Left ventricle myocardium superior (tissue), 1 donor: ENCODE measurements around the gene KLHL40. TPM values are rescaled to one million over a fixed set of nuclear protein-coding genes. Genes with fewer than 3 reads are reported as not detected.

Source experiments
- ATAC-seq: fragments of 200-7000 bp; cut with Tn5 transposase; one replicate; pipeline ENCODE4 v1.9.1; 2020; ENCODE audit warnings: mild to moderate bottlenecking, moderate library complexity
- DNase-seq: peaks from one replicate; pipeline ENCODE4 v3.0.0-alpha.2; 2020
- intact Hi-C: fragments of 100-400 bp; cut with micrococcal nuclease; formaldehyde crosslinking; loops from one replicate; pipeline ENCODE4 v1.11.0; 2022
- total RNA-seq: library from RNA; stranded (reverse); fragmentation: NEBNext Ultra II Directional; extraction: Animal tissue kit (Norgen Biotek cat#: 25700); gene quantifications from one replicate; pipeline ENCODE4 v1.2.1, GENCODE V29; 2021
- donor health status: DM: no; HTN: yes; CAD: no; lungs with severe emphysema.

KLHL40 gene
- total RNA-seq, 1 donor from 2014 or later = 0.12 TPM

GRCh38 chr3:42698216-42698910 lies 13.0 kb downstream of the KLHL40 start:
- ATAC-seq = no peak
- intact Hi-C loops = no loop called here
- DNase-seq = no peak

GRCh38 chr3:42698911-42699230 lies 13.5 kb downstream of the KLHL40 start:
- DNase-seq (no peak), ATAC-seq (no peak)
- intact Hi-C loops = no loop called here

- DNase-seq (no peak), ATAC-seq (no peak)
- intact Hi-C loops = no loop called here
These were observed 14.2 kb downstream of the KLHL40 start for GRCh38 chr3:42699511-42699971.

DNA sequence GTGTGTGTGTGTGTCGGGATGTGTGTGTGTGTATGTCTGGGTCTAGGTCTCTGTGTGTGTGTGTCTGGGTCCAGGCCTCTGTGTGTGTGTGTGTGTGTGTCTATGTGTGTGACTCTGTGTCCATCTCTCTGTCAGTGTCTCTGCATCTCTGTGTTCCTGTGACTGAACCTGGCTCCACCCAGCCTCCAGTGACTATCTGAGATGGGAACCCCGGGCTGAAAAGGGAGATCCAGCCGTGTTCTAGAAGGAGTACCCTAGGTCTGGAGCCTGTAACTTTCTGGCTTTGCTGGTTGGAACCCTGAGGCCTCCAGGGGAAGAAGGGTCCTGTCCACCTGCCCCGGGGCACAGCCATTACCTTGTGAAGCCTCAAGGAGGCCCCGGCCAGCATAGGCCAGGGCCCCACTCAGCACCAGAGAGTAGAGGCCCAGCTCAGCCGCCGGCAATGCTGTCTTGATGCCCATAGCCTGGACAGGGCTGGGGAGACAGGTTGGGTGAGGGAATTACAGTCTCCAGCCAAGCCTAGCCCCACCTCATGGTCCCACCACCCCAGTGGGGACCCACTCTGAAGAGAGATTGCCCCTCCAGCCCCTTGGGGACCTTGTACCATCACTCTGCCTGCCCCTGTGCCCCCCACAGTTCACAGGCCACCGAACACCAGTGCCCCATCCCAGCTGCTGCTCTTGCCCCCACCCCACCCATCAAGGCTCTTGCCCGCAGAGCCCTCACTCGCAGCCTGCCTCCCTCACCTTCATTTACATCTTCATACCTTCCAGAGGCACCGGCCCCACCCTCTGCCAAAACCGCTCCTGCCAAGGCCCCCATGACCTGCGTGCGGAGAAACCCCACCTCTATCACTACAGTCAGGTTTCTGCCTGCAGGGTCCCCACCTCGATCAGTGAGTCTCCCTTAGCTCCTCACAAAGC lies 15.3 kb downstream of the KLHL40 start:
- ATAC-seq (no peak), DNase-seq (no peak)
- intact Hi-C loops = no loop called here

GRCh38 chr3:42701371-42702065 lies 16.2 kb downstream of the KLHL40 start:
- ATAC-seq (peak; percentile 75), DNase-seq (peak; percentile 91)
- intact Hi-C loops = no loop called here

DNA sequence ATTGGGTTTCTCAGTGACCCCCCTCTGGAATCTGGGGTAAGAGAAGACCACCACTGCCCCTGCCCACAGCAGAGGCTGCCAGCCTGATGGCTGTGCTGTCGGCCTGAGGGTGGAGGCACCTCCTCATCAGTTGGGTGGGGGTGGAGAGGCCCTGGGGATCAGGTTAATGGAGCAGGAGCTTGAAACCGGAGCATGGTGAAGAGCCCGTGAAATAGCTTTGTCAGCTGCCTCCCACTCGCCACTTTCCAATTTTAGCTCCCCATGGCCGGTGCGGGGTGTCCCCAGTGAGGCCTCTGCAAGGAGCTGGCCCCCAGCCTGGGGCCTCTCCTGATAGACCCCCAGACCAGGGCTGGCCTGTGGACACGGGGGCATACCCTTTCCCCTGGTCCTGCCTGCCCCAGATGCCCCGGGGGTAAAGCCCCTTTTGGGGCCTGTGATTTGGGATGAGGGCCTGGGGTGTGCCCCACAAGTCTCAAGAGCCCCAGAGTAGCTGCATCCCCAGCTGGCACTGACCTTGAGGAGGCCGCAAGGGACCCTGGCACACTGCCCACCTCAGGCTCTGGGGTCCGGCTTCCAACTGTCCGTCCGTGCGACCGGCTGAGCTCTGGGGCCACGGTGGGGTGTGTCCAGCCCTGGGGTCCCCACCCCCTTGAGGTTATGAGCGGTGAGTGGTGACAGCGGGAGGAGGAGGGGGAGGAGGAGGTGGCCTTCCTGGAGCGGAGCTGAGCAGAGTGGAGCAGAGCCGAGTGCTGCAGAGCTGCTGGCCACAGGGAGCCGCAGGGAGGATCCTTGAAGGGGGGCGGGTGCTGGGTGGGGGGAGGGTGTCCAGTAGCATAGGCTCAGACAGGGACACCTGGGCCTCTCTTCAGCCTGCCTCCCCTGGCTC lies 17.0 kb downstream of the KLHL40 start, which contains the start of gene HHATL:
HHATL (minus strand) TSS at position 733 of the 886 bp plus-strand sequence. CDS start 1,972 bp downstream, outside the sequence.
- intact Hi-C loops = no loop called here
- DNase-seq (peak; percentile 86), ATAC-seq (peak; percentile 78)

GRCh38 chr3:42702982-42703694 lies 17.8 kb downstream of the KLHL40 start:
- intact Hi-C loops = no loop called here
- ATAC-seq (no peak), DNase-seq (no peak)

- ATAC-seq = no peak
- DNase-seq = no peak
- intact Hi-C loops = no loop called here
These were observed 18.3 kb downstream of the KLHL40 start for GRCh38 chr3:42703695-42704025.

DNA sequence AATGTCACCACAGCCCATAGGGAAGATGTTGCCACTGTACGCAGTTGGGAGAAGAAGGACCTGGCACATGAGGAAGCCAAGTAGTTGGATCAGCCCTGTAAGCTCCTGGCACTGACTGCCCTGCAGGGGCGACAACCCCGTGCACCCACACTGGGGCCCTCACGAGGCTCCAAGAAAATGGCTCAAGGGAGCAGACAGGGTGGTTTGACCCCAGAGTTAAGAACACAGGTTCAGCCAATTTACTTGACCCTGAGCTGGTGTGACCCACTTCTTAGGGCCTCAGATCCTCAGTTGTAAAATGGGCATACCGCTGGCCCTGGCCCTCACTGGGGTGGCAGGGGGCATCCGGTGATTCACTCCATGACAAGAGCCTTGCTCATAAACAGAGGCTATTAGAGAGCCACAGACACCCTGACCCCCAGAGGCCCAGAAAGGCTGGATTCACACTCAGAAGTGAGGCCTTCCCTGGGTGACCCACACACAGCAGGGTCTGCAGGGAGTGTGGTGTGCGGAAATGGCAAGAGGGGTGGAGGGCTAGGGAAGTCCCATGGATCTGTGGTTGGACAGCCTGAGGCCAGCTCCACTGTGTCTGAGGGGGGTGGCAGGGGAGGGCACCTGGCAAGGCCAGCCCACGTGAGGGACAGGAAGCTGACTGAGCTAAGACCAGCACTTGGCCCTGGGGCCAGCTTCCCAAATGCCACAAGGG lies 19.0 kb downstream of the KLHL40 start:
- ATAC-seq (no peak), DNase-seq (no peak)
- intact Hi-C loops = no loop called here

- DNase-seq (no peak), ATAC-seq (no peak)
- intact Hi-C loops = no loop called here
These were observed 19.9 kb downstream of the KLHL40 start for GRCh38 chr3:42705058-42705767.

- intact Hi-C loops = no loop called here
- DNase-seq (peak; percentile 68), ATAC-seq (peak; percentile 6)
These were observed 20.7 kb downstream of the KLHL40 start for GRCh38 chr3:42705962-42706585.

- ATAC-seq (no peak), DNase-seq (no peak)
- intact Hi-C loops = no loop called here
These were observed 21.6 kb downstream of the KLHL40 start for GRCh38 chr3:42706721-42707619.

GRCh38 chr3:42707620-42708355 lies 22.5 kb downstream of the KLHL40 start:
- ATAC-seq = no peak
- no peak for DNase-seq
- intact Hi-C loops = no loop called here

DNA sequence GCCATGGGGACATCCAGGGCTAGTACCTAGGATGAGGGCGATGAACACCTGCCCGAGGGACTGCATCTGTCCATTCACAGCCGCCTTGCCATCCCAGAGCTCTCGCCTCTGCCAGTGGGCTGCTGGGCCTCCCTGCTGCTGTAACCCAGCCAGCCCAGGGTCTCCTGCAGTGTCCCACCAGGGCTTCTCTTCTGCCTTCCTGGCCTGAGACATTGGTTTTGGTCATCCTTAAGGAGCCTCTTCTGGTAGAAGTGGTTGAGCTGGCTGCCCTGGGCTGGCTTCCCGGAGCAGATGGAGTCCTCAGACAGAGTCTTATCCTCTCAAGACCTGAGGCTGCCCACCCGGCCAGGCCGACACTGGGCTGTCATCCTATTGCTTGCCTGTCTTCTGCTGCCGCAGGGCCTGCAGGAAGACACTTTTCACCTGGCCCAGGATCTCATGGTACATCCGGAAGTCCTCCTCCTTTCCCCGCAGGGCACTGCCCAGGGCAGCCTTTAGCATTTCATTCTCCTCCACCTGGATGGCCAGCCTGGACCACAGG lies 23.3 kb downstream of the KLHL40 start:
- intact Hi-C loops = no loop called here
- DNase-seq (no peak), ATAC-seq (no peak)

GRCh38 chr3:42709621-42710020 lies 24.3 kb downstream of the KLHL40 start:
- intact Hi-C loops = no loop called here
- DNase-seq = no peak
- ATAC-seq = no peak
